NCI-H2227 (cell line): Measurements from ENCODE around the gene OR8U1.
"Not testable (repeated sequence)": the region's sequence is repeated elsewhere in the genome, so short reads cannot be mapped to it uniquely, and the experiment has no call there.

ENCODE experiments used
- DNase-seq: peaks from one replicate; lab custom pipeline; 2025; ENCODE audit not compliant: unreplicated experiment; lab: John Stamatoyannopoulos, UW

The OR8U1 gene

DNA sequence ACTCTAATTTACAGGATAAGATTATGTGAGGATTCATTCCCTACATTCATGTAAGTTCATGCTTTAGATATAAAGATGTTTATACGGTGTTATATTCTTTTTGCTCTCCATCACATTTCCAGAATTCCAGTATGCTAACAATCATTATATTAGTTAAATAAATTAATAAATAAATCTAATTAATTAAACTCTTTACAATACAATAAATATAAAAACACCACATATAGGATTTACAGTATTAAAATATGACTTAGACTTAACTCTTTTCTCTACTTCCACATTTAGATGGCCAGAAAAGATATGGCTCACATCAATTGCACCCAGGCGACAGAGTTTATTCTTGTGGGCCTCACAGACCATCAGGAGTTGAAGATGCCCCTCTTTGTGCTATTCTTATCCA, at the start of gene OR8U1:
TSS of gene OR8U1 (plus strand) at position 301 of the 400 bp plus-strand sequence. CDS start at position 301, 0 bp downstream.
- no peak for DNase-seq

DNA sequence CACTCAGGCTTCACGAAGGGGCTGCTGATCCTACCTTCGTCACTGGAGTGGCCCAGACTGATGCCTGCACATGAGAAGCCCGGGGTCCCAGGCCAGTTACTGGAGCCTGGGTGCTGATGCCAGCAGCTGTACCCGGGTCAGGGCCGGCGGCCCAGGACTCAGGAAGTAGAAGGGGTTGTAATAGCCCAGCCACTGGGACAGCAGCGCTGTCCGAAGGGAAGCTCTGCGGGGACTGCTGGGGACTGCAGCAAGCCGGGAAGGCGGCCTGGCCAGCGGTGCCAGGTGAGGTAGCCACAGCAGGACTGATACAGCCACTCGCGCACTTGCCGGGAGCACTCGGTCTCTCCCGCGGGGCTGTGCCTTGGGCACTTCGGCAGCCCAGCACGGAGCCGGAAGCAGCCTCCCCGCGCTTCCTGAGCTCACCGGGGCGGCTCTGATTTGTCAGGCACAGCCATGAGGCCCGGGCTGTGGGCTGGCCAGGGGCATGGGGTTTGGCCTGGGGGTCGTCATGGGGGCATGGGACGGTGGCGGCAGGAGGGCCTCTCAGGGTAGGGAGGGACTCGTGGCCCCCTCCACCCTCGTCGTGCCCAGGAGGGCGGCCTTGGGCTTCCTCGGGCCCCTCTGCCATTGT, 43.4 kb upstream of the OR8U1 start:
- DNase-seq = no peak

DNA sequence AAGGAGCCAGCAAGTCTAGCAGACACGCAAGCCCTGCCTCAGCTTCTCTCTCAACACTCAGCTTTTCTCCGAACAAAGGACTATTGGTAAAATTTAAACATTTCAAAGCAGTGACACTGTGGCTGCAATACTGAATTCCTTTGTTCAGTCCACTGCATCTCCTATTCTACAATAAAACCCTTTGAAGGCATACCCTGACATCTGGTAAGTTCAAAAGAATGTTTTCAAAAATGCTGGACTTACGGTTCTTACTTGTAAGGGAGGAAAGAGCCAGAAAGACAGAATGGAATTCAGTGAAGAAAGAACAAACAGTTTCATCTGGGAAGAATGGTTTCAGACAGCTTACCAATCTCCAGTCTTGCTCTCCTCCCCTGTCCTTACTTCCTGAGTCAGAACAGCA, 42.3 kb upstream of the OR8U1 start:
- no peak for DNase-seq

DNA sequence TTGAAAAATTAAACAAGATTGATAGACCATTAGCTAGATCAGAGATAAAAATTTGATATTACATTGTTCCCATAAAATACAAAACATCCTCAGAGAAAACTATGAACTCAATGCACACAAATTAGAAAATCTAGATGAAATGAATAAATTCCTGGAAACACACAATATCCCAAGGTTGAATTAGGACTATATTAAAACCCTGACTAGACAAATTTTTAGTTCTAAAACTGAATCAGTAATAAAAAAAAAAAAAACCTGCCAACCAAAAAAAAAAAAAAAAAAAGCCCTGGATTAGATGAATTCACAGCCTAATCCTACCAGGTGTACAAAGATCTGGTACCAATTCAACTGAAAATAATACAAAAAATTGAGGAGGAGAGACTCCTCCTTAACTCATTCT, 35.1 kb upstream of the OR8U1 start:
- DNase-seq = no peak

DNA sequence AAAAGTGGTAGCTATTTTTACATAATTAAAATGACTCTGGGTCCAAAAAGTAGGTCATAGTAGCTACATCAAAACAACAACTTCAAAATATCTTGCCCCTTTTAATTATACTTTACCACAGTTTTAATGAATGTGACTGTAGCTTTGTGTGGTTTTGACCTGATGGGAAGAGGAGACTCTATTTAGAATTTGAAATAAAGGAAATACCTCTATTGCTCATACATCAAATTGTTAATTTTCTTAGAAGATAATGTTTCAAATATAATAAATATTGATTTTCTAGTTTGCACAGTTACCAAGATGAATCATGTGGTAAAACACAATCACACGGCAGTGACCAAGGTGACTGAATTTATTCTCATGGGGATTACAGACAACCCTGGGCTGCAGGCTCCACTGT, 29.7 kb upstream of the OR8U1 start, which contains the start of gene OR8K1:
TSS of gene OR8K1 (plus strand) at position 301 of the 400 bp plus-strand sequence. CDS start at position 301, 0 bp downstream.
- no peak for DNase-seq

DNA sequence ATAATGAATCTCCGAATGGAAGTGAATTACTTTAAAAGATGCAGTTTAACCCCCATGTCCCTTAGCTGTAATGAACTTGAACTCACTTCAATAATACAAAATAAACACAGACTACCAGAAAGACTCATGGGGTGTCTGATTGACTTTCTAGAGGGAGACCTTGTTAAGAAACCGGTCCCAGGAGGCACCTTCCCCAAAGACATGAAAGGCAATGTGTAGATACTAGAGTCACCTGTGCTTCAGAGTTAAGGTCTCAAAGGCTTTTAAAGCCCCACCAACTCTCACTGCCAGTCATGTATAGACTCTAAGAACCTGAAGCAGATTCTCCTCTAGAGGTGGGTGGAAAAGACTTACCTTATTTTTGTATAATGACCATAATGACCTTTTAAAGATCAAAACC, 21.4 kb upstream of the OR8U1 start, which contains the start of gene OR8J1:
TSS of gene OR8J1 (plus strand) at position 301 of the 400 bp plus-strand sequence. CDS start 5,956 bp downstream, outside the sequence.
- DNase-seq = no peak

DNA sequence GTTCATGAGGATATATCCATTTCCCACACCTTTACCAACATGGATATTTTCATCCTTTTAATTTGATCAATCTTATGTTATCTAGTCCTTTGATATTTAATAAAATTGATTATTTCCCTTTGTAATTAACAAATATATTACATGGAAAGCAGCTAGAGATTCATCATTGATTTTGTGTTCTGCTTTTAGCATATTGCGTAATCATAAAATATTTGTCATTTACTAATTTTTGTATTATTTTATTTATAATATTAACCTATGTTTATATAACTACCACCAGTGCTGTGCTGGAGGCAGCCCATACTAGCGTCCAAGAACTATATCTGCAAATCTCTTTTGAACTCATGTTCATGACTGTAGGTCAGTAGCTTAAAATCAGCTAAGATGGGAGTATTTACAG, 4.7 kb downstream of the OR8U1 start:
- DNase-seq = no peak

DNA sequence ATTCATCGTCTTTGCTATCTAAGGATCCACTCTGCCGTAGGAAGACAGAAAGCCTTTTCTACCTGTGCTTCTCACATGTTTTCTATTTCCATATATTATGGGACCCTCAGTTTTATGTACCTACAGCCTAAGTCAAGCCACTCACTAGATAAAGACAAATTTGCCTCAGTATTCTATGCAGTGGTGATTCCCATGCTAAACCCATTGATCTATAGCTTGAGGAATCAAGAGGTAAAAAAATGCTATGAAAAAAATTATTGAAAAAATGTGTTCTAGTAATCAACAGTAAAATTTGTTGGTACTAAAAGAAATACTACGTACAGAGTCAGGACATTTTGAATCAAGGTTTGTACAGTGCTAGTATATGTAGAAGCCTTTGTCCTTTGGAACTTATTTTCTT, 19.0 kb downstream of the OR8U1 start:
- no peak for DNase-seq

DNA sequence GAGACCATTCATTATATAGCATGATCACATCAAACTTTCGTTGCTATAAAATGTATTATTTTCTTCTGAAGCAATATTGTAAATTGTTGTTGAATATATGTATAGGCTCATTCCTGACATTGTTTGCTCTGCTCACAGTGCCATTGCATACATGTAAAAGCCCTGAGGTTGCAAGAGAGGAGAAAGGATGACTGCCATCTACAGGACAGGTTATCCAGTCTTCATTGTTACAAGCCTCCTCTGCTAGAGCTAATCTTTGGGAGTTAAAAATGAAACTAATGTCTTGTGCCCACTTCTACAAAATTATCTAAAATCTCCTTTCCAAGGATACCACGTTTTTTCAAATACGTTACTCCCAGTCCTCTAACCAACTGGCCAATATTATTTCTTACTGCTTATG, 20.6 kb downstream of the OR8U1 start:
- no peak for DNase-seq

DNA sequence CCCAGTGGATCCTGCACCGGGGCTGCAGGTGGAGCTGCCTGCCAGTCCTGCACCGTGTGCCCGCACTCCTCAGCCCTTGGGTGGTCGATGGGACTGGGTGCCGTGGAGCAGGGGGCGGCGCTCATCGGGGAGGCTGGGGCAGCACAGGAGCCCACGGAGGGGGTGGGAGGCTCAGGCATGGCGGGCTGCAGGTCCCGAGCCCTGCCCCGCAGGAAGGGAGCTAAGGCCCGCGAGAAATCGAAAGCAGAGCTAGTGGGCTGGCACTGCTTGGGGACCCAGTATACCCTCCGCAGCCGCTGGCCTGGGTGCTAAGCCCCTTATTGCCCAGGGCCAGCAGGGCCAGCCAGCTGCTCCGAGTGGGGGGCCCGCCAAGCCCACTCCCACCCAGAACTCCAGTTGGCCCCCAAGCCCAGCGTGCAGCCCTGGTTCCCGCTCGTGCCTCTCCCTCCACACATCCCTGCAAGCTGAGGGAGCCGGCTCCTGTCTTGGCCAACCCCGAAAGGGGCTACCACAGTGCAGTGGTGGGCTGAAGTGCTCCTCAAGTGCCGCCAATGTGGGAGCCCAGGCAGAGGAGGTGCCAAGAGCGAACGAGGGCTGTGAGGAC, 26.5 kb downstream of the OR8U1 start:
- DNase-seq = not testable (repeated sequence)

DNA sequence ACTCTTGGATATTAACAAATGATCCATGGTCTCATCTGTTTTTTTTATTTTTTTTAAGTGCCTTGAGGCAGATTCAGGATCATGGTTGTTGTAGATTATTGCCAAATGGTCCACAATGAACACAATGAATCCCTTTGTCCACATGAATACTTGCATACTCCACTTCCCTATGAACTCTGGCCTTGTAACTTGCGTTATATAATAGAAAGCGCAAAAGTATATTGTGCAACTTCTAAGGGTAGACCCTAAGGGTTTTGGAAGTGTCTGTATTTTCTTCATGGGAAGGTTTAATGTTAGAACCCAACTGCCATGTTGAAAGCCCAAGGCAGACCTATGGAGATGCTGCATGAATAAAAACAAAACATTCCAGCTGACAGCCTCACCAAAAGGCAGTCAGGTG, 29.0 kb downstream of the OR8U1 start:
- DNase-seq = no peak

DNA sequence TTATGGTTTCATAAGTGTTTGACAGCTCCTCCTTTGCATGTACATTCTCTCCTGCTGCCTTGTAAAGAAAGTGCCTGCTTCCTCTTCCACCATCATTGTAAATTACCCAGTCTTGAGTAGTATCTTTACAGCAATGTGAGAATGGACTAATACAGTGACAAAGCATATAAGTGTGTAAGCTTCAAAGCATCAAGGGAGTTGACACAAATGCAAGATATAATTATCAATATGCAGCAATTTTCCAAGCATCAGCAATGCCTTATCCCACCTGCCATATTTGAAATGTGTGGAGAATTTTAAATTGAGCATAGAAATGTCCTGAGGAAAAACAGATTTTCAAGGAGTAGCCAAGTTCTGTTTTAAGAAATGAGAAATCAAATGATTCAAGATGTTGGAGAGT, 35.4 kb downstream of the OR8U1 start:
- DNase-seq = no peak

DNA sequence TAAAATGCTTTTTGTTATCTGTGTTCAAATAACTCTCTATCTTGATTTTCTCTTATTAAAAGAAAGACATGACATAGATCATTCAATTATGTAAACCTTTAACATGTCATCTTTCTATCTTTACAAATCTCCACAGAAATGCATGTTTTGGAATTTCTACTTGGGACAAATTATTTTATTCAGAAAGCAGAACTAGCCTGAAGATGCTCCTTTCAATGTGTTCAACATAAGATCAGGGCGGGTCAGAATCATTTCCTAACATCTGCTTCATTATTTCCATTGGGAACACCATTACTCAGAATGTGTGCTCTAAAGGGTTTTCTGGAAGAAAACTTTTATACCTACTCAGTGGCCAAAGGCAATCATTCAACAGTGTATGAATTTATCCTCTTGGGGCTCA, 37.0 kb downstream of the OR8U1 start, which contains the start of gene OR5AL1:
TSS of gene OR5AL1 (plus strand) at position 301 of the 400 bp plus-strand sequence.
- no peak for DNase-seq
